ENCODE results near the gene PHACTR1.

Gene PHACTR1

DNA sequence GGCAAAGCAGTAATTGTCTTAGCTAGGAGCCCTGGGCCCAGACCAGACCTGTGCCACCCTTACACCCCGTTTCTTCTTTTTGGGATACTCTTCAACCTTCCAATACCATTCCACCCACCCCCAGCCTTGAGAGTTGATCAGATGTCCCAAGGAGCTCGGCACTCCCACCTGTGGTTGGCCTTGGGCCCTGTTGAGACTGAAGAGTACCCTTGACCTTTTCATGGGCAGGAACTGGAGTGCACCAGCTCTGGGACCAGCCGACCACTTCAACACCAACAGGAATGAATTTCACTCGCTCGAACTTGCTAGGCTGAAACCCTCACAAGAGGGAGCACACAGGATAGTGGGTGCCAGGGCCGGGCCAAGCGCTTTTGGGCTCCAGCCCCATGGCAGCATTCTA is 273.6 kb downstream of the PHACTR1 start:
- DNase-seq (ENCODE audit: low read depth in 2 of 2): no peak

DNA sequence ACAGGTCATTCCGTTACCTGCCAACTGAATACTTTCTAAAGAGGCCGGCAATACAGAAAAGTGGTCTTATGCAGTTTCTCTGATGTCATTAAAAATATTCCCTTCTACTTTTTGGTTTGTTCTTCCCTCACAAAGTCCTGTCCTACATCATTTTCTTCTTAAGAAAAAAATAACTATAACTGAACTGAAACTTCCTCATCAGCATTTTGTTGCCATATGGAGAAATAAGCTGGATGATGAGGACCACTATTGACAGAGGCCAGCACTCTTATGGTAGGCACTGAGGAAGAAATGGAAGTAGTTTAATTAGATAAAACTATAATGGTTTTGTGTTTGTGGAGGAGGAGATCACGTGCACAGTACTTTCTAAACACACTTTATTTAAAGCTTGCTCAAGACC is 274.9 kb downstream of the PHACTR1 start:
- DNase-seq (ENCODE audit: low read depth in 2 of 2): no peak

DNA sequence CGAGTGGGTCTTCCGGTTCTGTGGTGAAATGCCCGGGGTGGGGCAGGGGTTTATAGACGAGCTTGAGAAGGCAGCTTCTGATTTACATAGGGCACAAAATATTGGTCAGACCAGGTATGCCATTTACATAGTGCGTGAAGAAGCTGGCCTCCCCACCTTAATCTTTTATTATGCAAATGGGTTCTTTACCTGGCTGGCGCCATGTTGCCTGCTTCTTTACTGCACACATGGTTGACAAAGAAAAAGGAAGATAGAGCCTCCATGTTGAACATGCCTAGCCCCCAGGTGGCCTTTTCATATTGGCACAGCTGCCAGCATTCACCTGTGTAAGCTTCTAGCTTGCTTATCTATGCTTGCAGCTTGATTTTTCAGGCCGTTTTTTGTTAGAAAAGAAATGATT is 276.2 kb downstream of the PHACTR1 start:
- DNase-seq (ENCODE audit: low read depth in 2 of 2): no peak

DNA sequence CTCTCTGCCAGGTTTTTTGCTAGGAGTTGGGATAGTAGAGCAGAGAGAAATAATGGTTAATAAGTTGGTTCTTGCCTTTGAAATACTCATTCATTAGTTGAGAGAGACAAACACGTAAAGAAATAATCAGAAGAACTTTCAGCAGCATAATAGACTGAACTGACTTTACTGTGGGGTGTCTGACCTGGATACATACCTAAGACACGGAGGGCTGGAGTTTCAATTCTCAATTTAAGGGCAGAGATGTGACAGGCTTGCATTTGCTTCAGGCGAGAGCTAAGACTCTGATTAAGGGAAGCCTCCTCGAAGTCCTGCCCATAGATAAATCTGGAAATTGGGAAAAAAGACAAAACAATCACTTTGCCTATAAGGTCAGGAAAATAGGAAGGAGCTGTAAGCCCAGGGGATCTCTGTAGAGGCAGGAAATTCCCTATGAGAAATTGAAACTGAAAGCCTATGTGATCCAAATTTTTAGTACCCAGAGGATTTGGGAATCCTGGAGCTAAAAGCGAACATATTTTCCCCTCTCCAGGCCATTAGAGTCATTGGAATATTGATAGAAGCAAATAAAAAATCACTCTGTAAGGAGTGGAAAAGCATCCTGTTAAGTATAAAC is 276.8 kb downstream of the PHACTR1 start:
- DNase-seq (ENCODE audit: low read depth in 2 of 2): no peak

DNA sequence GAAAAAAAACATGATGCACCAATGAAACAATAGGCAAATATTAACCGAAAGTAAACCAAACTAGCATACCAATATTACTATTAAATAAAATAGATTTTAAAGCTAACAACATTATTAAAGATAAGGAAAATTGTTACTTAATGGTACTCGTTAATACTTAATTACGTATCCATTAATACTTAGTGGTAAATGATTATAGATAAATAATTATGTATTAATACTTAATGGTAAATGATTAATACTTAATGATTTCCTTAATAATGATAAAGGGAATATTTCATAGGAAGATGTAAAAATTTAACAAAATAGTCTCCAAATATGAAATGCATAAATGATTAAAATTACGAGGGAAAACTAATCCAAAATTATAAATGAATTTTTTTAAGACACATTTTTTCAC is 278.9 kb downstream of the PHACTR1 start:
- no peak for DNase-seq (ENCODE audit: low read depth in 2 of 2)

- no peak for DNase-seq (ENCODE audit: low read depth in 2 of 2)
Measured at GRCh38 chr6:13000537-13000936, 284.0 kb downstream of the PHACTR1 start.

DNA sequence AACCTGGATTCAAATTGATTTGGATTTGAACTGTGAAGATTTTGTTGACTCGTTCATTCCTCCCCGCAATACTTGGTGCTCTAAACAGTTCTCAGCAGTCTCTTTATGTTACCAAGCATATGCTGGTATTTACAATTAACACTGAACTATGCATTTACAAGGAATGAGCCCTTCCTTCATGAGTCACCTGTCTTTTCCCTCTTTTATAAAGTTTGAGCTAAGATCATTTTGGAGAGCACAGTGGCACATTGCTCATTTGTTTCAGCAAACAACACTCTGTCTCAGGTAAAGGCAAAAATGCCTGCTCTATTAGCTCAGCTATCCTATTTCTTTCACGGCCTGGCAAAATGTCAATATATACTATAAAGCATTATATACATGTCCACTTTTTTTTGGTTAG is 285.4 kb downstream of the PHACTR1 start:
- DNase-seq (ENCODE audit: low read depth in 2 of 2): no peak

DNA sequence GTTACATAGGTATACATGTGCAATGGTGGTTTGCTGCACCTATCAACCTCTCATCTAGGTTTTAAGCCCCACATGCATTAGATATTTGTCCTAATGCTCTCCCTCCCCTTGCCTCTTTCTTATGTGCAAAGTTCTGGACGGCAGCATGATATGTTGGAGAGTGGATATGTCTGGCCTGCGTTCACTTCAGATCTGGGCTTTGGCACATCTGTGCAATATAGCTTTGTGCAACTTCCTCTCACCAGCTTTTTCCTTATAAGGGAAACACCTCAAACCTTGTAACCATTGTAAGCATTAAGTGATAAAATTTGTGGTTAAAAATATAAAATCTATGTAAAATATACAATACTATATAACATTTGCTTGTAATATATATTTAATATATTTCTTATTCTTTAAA is 288.0 kb downstream of the PHACTR1 start:
- no peak for DNase-seq (ENCODE audit: low read depth in 2 of 2)

- DNase-seq (ENCODE audit: low read depth in 2 of 2): no peak
Measured at GRCh38 chr6:13005994-13006393, 289.4 kb downstream of the PHACTR1 start.

GRCh38 chr6:13006578-13007300 is 290.2 kb downstream of the PHACTR1 start:
- no peak for DNase-seq (ENCODE audit: low read depth in 2 of 2)

DNA sequence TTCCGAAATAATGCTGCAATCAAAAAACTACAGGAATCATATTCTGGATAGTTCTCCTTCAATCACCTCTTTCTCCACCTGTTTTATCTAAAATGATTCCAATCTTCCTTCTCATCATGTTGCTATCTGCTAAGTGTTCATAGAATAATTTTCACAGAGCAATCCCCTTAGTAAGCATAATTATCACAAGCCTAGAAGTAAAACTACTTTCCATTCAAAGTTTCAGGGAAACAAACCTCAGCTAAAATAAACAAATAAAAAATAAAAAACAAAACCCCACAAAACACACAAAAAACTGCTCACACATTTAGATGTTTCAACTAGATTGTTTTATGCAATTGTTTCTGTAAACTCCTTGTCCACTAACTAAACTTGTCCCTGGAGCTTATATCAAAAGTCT is 291.2 kb downstream of the PHACTR1 start:
- DNase-seq (ENCODE audit: low read depth in 2 of 2): no peak

- DNase-seq (ENCODE audit: low read depth in 2 of 2): no peak
Measured at GRCh38 chr6:13009031-13009430, 292.5 kb downstream of the PHACTR1 start.

- DNase-seq (ENCODE audit: low read depth in 2 of 2): no peak
Measured at GRCh38 chr6:13009461-13009860, 292.9 kb downstream of the PHACTR1 start.

DNA sequence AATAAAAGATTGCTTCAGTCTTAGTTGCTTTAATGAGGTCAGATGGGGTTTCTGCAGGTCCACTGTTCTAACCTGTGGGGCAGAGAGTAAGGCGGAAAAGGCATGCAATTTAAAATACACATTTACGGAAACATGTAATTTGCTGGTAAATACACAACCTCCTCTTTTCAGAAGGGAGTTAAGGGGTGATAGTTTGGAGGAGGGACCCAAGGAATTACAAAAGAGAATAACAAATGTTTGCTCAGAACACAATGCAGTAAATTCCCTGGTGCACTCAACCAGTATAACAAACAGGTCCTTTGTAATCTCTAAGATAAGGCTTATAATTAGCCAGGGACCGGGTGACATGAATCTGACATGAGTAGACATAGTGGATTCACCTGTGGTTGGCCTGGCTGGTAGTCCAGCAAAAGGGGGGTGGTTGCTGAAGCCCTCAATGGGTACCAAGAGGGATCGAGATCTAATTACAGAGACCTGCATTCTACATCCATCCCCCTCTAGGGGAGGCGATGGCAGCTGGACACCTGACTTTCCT is 295.1 kb downstream of the PHACTR1 start:
- no peak for DNase-seq (ENCODE audit: low read depth in 2 of 2)

GRCh38 chr6:13012296-13012695 is 295.7 kb downstream of the PHACTR1 start:
- no peak for DNase-seq (ENCODE audit: low read depth in 2 of 2)

GRCh38 chr6:13012977-13013680 is 296.6 kb downstream of the PHACTR1 start:
- no peak for DNase-seq (ENCODE audit: low read depth in 2 of 2)

- DNase-seq (ENCODE audit: low read depth in 2 of 2): no peak
Measured at GRCh38 chr6:13013681-13014503, 297.3 kb downstream of the PHACTR1 start.

DNA sequence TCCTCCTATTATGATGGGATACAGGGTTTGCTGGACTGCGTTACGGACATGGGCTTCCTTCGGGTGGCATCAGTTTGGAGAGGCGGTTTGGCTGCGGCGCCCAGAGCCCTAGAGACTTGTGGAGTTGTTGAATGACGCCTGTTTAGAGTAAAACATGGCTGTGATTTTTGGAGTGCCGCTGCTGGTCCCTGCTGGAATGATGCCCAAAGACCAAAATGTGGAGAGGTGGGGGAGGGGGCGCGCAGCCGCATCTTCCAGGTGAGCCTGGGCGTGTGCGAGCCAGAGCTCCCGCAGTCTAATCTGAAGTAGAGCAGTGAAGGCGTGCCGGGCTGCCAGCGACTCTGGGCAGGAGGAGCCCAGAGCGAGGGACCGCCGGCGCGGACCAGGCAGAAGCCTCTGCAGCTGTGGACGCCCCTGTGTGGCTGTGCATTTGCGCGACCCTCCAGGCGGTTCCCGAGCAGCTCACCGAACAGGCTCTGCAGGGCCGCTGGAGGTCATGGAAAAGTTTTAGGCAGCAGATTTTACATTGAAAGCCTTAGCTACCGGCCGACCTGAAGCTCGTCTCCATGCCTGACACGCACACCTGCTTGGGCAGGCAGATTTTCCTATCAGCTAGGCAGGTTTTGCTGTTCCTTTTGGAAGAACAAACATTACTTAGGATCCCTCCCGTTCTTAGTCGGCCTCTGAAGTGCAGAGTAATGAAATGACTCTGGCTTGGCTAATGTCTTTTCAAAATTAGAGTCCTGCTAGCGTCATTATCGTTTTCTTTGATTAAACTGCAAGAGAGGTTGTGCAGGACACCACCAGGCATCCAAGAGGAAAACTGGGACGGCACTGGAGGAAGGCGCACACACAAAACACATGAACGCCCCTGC is 298.2 kb downstream of the PHACTR1 start:
- no peak for DNase-seq (ENCODE audit: low read depth in 2 of 2)

- no peak for DNase-seq (ENCODE audit: low read depth in 2 of 2)
Measured at GRCh38 chr6:13015379-13015681, 298.8 kb downstream of the PHACTR1 start.

GRCh38 chr6:13024616-13025015 is 308.0 kb downstream of the PHACTR1 start:
- DNase-seq (ENCODE audit: low read depth in 2 of 2): no peak

GRCh38 chr6:13025893-13026499 is 309.4 kb downstream of the PHACTR1 start:
- no peak for DNase-seq (ENCODE audit: low read depth in 2 of 2)
